GM19438 (cell line): ENCODE measurements around the gene CGNL1.

Experiments
- ATAC-seq: cut with Tn5 transposase; IDR thresholded peaks from one replicate; pipeline ENCODE4 v1.9.1; 2021; ENCODE audit warnings: low read depth; ENCODE audit not compliant: unreplicated experiment

The CGNL1 gene

DNA sequence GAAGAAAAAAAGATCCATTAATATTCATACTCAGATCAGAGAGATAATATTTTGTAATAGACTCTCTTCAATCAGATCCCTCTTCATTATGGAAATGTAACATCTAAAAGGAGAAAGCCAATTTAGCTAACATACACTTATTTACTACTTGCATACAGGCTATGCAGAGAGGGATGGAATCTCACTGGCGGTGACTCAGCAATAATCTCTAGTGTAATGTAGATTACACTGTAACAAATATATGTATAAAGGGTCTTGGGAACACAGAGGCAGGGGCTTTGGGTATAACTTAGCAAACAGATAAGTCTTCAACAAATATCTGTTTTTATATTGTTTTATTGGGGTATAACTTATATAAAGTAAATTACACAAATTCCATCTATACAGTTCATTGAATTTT lies 69.6 kb downstream of the CGNL1 start:
- no peak for ATAC-seq

GRCh38 chr15:57446393-57446792 lies 70.1 kb downstream of the CGNL1 start:
- ATAC-seq: no peak

DNA sequence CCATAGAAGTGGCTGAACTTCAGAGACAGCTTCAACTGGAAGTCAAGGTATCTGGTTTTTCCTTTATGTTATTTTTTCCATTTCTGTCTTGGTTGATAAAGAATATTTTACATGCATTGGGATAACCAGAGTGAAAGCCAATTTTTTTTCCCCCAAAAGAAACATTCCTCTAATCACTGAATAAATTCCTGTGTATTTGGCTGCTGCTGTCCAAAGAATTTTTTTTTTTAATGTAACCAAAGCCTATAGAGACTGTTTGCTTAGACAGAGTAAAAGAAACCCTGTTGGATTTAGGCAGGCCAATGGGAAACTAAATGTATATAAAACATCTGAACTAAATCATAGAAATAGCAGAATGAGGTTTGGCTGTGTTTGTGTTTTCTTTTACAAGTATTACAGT lies 75.2 kb downstream of the CGNL1 start:
- ATAC-seq: no peak

GRCh38 chr15:57452090-57452754 lies 75.9 kb downstream of the CGNL1 start:
- ATAC-seq: no peak

DNA sequence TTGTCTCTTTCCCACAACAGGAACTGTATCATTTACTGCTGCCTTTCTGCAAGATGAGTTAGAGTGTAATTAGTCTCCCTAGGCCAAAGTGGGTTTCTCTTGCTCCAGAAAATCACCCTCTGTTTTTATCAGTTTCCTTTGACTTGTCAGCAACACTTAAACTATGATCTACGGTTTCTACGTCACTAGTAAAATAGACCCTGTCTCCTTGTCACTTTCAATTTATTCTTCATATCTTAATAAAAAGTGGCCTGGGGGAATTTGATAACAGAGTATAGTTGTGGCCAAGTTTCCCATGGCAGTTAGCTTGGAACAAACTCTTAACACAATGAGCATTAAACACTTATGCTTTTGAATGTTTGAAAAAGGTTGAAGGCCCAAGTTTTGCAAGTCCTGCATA lies 79.6 kb downstream of the CGNL1 start:
- ATAC-seq: no peak

DNA sequence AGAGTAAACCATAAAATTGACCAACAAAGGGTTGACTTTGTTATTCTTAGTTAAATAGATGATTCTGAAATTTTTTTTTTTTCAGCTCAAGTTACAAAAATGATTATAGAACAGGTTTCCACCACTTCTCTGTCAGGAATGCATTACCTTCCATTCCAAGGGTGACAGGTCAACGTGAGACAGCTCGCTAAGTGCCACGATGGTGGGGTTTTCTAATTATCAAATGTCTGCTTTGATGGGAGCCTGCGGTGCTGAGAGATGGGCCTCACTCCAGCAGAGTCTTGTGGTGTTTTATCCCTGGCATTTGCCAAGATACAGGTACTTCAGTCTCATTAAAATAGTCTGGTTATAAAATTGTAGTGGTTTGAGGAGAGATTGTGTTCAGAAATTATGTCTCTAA lies 80.3 kb downstream of the CGNL1 start:
- ATAC-seq: no peak

DNA sequence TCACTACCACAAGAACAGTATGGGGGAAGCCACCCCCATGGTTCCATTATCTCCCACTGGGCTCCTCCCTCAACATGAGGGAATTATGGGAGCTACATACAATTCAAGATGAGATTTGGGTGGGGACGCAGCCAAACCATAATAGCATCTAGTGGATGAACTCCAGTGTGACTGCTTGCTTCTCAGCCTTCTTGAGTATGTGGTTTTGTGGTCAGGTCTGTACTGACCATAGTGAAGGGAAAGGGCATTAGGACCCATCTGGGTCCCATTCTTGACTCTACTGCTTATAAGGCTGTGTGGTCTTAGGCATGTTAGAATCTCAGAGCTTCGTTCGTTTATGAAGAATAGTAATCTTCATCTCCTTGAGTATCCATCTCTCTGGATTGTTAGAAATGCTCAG lies 81.4 kb downstream of the CGNL1 start:
- ATAC-seq: no peak

DNA sequence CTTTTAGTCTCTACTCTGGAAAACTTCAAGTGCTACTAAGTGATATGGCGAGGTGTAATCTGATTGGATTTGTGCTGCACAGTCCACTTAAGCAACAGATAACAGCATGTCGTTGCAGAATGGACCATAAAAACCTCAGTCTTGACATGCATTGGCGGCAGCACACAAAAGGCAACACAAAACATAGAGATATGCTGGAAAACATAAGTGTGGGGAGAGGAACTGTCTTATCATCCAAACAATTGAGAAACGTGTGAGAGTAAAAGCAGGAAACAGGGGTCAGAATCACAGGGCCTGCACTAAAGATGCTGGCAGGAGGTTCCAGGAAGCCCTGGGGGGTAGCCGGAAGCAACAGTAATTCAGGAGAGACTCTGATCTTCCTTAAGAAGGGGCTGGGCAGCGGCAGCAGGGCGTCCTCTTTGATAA lies 82.1 kb downstream of the CGNL1 start:
- no peak for ATAC-seq

DNA sequence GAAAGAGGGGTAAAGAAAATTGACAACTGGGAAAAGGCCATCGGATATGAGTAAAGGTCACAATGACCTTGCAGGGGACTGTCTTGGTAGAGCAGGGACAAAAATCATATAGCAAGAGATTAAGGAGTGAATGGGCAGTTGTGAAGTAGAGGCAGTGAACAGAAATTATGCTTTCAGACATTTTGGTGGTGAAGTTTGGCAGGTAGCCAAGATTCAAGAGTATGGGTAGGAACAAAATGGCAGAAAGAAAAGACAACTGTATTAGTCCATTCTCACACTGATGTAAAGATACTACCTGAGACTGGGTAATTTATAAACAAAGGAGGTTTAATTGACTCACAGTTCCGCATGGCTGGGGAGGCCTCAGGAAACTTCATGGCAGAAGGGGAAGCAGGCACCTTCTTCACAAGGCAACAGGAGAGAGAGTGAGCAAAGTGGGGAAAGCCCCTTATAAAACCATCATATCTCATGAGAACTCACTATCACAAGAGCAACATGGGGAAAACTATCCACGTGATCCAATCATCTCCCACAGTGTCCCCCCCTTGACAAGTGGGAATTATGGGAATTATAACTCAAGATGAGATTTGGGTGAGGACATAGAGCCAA lies 84.0 kb downstream of the CGNL1 start:
- no peak for ATAC-seq

- no peak for ATAC-seq
Measured at GRCh38 chr15:57461541-57461940, 85.2 kb downstream of the CGNL1 start.

DNA sequence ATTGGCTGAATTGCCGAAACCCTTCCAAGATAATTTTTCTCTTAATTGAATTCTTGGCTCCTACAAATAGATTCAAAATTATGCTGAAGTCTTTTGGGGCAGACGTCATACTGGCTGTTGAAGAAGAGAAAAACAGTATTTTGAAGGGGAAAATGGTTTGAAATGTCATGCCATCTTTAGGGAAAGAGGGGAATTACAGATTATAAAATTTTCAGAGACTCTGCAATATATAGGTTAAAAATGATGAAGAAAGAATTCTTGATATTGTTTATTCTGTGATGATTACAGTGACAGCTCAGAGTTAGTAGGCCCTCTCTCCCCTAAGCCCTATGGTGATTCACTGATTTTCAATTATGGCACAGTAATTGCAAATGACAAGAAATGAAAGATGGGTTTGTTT lies 86.1 kb downstream of the CGNL1 start:
- ATAC-seq: no peak

- ATAC-seq: no peak
Measured at GRCh38 chr15:57463360-57463759, 87.1 kb downstream of the CGNL1 start.

- ATAC-seq: no peak
Measured at GRCh38 chr15:57464480-57464879, 88.2 kb downstream of the CGNL1 start.

GRCh38 chr15:57468486-57468885 lies 92.2 kb downstream of the CGNL1 start:
- ATAC-seq: no peak

GRCh38 chr15:57470543-57470942 lies 94.2 kb downstream of the CGNL1 start:
- no peak for ATAC-seq

DNA sequence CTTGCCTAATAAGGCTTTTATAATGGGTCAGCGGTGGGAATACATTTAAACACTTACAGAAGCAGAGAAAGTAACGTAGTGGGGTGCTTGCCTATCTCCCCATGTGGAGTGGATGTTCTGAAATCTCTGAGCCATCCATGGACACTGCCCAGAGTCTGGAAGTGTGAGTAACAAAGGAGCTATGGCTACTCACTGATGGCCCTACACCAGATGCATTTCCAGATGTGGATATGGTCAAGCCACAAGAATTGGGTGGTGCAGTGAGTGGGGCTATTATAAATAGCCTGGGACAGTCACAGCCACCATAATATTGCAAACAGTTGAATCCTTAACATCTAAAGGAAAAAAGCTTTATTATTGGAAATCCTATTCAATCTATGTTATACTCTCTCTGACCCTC lies 96.6 kb downstream of the CGNL1 start:
- ATAC-seq: no peak

DNA sequence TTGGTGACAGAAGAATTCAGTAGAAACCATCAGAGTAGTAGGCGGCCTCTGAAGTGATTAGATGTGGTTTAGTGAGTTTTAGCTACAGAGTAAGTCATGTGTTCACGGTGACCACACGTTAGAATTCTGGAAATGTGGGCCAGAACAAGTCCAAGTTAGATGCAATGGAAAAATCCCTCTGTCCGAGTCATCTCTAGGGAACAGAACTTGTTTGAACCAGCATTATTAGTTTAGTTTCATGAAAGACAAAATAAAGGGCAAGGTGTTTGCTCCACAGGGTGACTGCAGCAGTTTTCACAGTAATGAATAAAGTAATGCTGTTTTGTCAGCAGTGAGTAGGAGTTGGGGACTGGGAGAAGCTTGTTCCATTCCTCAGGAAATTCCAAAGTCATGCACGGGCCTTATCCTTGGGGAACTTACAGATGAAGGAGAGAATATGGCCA lies 100.2 kb downstream of the CGNL1 start:
- ATAC-seq: no peak

- peak; percentile 83 for ATAC-seq
Measured at GRCh38 chr15:57477736-57478522, 101.6 kb downstream of the CGNL1 start.

DNA sequence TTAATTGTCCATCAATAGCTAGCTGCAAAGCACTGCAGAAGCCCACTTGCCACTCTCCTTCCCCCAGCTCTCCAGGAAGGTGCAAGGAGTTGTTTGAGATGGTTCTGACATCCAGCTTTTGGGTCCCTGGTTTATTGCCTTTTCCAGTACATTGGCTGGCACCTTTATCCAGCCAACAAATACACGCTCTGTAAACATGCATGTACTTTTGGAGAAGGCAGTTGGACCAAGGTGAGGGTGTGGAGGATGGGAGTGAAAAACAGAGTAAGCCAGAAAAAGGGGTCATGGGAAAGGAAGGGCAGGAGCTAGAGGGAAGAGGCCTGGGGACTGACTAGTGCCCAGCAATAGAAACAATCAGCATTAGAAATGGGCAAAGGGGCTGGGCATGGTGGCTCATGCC lies 102.7 kb downstream of the CGNL1 start:
- no peak for ATAC-seq

- ATAC-seq: no peak
Measured at GRCh38 chr15:57481038-57481705, 104.9 kb downstream of the CGNL1 start.

GRCh38 chr15:57485869-57486268 lies 109.6 kb downstream of the CGNL1 start:
- ATAC-seq: no peak
